GM12872 (cell line): Measurements from ENCODE around the gene DCHS2.

Source experiments
- TF ChIP-seq, protein P1 (sequence below): IDR thresholded peaks from 3 replicates; pipeline ENCODE4 v1.5.1; 2011; ENCODE audit warnings: low read depth, mild to moderate bottlenecking, low read length, moderate library complexity; ENCODE audit not compliant: insufficient read depth

Gene DCHS2

DNA sequence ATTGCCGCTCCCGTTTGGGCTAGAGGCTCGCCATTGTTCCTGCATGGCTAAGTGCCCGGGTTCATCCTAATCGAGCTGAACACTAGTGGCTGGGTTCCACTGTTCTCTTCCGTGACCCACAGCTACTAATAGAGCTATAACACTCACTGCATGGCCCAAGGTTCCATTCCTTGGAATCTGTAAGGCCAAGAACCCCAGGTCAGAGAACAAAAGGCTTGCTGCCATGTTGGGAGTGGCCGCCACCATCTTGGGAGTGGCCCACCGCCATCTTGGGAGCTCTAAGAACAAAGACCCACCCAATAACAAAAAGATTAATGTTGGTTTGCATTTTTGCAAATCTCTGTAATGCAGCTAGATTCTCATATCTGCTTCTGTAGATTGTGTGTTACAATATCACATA is 299.0 kb downstream of the DCHS2 start:
- TF ChIP-seq, protein P1, sequence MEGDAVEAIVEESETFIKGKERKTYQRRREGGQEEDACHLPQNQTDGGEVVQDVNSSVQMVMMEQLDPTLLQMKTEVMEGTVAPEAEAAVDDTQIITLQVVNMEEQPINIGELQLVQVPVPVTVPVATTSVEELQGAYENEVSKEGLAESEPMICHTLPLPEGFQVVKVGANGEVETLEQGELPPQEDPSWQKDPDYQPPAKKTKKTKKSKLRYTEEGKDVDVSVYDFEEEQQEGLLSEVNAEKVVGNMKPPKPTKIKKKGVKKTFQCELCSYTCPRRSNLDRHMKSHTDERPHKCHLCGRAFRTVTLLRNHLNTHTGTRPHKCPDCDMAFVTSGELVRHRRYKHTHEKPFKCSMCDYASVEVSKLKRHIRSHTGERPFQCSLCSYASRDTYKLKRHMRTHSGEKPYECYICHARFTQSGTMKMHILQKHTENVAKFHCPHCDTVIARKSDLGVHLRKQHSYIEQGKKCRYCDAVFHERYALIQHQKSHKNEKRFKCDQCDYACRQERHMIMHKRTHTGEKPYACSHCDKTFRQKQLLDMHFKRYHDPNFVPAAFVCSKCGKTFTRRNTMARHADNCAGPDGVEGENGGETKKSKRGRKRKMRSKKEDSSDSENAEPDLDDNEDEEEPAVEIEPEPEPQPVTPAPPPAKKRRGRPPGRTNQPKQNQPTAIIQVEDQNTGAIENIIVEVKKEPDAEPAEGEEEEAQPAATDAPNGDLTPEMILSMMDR, result no peak

DNA sequence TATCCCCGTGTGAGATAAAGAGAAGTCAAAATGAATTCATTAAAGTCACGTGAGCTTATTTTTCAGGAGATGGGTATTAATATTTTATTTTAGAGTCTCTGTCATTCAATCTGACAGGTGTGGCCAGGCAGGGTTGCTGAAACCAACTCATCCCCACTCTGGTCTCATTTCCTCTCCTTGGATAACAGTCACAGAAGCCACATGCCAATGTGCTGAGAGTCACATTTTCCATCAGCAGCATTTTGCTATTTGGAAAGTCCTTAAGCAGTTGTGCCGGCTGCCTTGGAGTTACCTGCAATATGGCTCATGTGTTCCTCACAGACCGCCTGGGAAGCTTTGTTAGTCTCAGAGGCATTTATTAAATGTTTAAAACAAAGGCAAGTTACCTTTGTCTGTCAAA is 302.3 kb downstream of the DCHS2 start:
- TF ChIP-seq, protein P1, result no peak

DNA sequence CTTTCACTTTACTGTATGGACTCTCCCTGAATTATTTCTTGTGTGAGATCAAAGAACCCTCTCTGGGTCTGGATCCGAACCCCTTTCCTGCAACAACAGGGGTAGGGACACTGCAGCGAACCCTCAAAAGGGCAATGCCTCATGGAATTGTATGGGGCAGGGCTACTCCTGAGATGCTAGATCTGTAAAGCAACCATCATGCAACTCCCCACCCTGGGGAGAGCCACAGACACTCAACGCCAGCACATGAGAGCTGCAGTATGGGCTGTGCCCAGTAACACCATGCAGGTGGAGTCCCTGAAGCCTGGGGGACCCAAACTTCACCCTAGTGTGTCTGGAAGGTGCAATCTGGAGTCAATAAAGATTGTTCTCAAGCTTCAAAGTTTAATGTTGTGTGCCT is 304.7 kb downstream of the DCHS2 start:
- TF ChIP-seq, protein P1, result no peak

DNA sequence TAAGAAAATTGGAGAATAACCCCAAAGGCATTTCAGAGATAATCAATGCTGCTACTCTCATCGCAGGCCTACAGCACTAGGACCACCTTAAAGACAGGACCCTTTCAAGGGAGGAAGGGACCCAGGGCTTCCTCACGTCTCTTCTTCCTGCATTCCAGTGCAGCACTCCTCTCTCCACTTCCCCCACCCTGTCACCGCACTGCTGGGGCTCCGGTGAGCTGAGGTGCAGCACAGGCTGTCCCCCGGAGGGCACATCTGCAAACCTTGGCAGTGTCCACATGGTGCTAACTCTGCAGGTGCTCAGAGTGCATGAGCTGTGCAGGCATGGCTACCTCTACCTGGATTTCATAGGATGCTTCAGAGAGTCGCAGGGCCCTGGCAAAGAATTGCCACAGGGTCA is 305.6 kb downstream of the DCHS2 start:
- TF ChIP-seq, protein P1, result no peak

DNA sequence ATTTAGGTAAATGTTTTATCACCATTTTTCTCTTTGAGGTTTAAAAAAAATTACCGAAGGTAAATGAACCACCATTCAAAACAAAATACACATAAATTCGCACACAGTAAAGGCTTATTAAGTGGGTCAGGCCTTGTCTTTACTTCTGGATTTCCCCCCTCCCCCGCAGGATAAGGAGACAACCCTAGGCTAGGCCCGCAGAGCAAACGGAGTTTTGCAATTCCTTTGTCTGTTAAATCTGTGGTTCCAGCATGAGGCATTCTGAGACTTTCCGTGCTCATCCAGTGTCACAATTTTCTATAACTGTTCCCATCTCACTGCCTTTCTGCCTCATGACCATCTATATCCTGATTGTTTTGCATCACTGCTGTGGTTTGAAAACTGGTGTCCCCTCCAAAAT is 307.4 kb downstream of the DCHS2 start:
- TF ChIP-seq, protein P1, result no peak

DNA sequence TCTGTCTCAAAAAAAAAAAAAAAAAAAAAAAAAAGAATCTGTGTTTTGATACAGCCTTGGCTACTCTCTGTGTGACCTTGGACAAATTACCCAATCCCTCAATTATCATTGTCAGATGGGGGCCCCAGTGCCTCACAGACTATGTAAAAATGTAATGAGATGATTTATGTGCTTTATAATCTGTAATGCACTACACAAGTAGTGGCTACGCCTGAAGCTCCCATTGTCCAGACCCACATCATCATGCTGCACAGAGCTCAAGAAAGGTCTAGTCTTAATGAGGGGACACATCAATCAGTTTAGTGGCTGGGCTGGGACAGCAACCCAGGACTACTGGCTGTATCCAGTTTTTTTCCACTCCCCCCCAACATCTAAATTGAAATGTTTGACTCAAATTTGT is 308.3 kb downstream of the DCHS2 start:
- TF ChIP-seq, protein P1, result no peak
